Common myeloid progenitor, CD34-positive (primary cell): Measurements from ENCODE around the gene LTBP1.

ENCODE experiments used
- CTCF ChIA-PET: fragments of 350-600 bp; sonication (Branson Sonifier 250); formaldehyde crosslinking; loops from one replicate; lab custom pipeline; 2021; ENCODE audit warnings: antibody characterized with exemption; lab: Charles Lee
- POLR2A ChIA-PET: fragments of 350-600 bp; sonication (Branson Sonifier 250); formaldehyde crosslinking; loops from one replicate; lab custom pipeline; 2021; ENCODE audit warnings: antibody characterized with exemption; lab: Charles Lee
- DNase-seq, 3 donors: peaks; one replicate each; pipeline versions ENCODE4 v3.0.0 to v3.0.0-alpha.2; 2013
- H3K27ac ChIP-seq, 2 experiments: 1 replicate in 1 of 2; 2 replicates in 1 of 2; pipeline ENCODE4 v1.7.0; 2013; ENCODE audit warnings: inconsistent platforms in 2 of 2, low read length in 2 of 2, mild to moderate bottlenecking in 2 of 2, low read depth in 1 of 2, moderate library complexity in 1 of 2; ENCODE audit not compliant: severe bottlenecking in 2 of 2, insufficient read depth in 1 of 2, poor library complexity in 1 of 2
- H3K27me3 ChIP-seq, 5 experiments: replicated peaks in 2 of 5; 1 replicate in 3 of 5; 2 replicates in 2 of 5; pipeline versions ENCODE4 v1.6.1 to v1.7.0; 2013; ENCODE audit warnings: low read length in 4 of 5, mild to moderate bottlenecking in 2 of 5, moderate library complexity in 2 of 5, inconsistent platforms in 1 of 5; ENCODE audit not compliant: insufficient read depth in 5 of 5, control insufficient read depth in 4 of 5
- H3K36me3 ChIP-seq, 4 experiments: 1 replicate in 2 of 4; 2 replicates in 2 of 4; pipeline versions ENCODE4 v1.6.1 to v1.7.0; 2013; ENCODE audit warnings: low read length in 3 of 4, control low read depth in 1 of 4, mild to moderate bottlenecking in 1 of 4; ENCODE audit not compliant: control insufficient read depth in 4 of 4, insufficient read depth in 4 of 4
- H3K4me1 ChIP-seq, 4 experiments: 1 replicate in 3 of 4; 2 replicates in 1 of 4; pipeline versions ENCODE4 v1.6.1 to v1.7.1; 2013; ENCODE audit warnings: low read length in 3 of 4, mild to moderate bottlenecking in 3 of 4, control low read depth in 1 of 4, inconsistent platforms in 1 of 4, moderate library complexity in 1 of 4; ENCODE audit not compliant: control insufficient read depth in 4 of 4, insufficient read depth in 4 of 4; ENCODE audit errors: control extremely low read depth in 1 of 4
- H3K4me3 ChIP-seq, 7 experiments: 1 replicate in 4 of 7; 2 replicates in 3 of 7; pipeline versions ENCODE4 v1.5.1 to v1.7.0; 2013; ENCODE audit warnings: mild to moderate bottlenecking in 7 of 7, low read length in 6 of 7, moderate library complexity in 6 of 7, inconsistent platforms in 2 of 7, low read depth in 2 of 7, control low read depth in 1 of 7; ENCODE audit not compliant: insufficient read depth in 4 of 7, control insufficient read depth in 1 of 7; ENCODE audit errors: extremely low read depth in 1 of 7
- H3K9me3 ChIP-seq, 5 experiments: 1 replicate in 4 of 5; 2 replicates in 1 of 5; pipeline versions ENCODE4 v1.6.1 to v1.7.1; 2013; ENCODE audit warnings: low read length in 4 of 5, mild to moderate bottlenecking in 2 of 5, inconsistent platforms in 1 of 5, low read depth in 1 of 5, moderate library complexity in 1 of 5; ENCODE audit not compliant: control insufficient read depth in 4 of 5, insufficient read depth in 2 of 5; ENCODE audit errors: control extremely low read depth in 1 of 5
- WGBS: methylation state at CpG from one replicate; pipeline ENCODE4 v1.1.5; 2013; ENCODE audit not compliant: insufficient coverage; 5-methylcytosine and 5-hydroxymethylcytosine counted together

LTBP1 gene

DNA sequence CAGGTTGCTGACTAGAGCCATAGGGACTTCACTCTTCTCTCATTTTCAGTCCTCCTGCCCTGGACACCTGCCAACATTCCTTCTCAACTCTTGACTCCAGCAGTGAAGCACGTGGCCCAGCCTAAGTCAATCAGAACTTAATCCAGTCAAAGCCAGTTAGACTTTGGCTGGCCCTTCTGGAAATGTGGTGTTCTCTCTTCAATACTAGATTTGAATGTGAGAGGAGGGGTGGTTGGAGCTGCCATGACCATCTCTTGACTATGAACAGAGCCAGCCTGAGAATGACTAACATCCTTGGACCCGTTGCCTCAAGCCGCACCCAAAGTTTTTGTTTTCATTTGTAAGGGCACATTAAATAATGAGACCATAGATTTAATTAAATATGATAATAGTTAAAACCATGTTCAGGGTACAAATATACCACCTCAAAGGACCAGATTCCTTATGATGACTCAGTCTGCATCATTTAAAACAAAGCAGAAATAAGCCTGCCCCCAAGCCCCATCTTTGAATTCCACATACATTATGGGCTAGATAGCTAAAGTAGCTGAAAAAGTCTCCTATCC, 480.0 kb downstream of the LTBP1 start:
- no peak for DNase-seq
- Histone ChIP-seq H3K27me3 (no peaks in the 10 kb centered on the region), H3K27ac (no peak overlapping the region), H3K36me3 (no peaks in the 10 kb centered on the region), H3K4me1 (peaks cover 0 to 3% (median 0%) of the 10 kb centered on the region in 4 experiments), H3K4me3 (no peak overlapping the region), H3K9me3 (no peaks in the 10 kb centered on the region)
- ChIA-PET CTCF (no interaction called here), POLR2A (no interaction called here)
- no CpG with 5 or more reads among the region's 3 CpGs for WGBS

DNA sequence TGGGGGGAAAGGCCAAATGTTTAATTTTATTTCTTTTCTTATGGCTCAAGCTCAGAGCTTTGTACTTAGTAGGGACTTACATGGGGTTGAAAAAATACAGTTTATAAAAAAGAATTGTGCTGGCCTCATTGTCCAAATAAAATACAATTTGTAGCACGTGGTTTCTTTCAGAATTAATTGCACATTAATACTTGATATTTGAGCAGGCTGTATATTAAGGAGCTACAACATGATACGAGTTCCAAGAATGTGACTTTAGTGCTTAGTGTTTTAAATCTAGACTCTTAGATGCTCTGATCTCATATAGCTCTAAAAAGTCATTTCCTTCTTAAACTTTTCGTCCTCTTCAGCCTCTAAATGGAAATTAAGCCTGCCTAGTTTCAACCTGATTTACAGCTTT, 483.3 kb downstream of the LTBP1 start:
- no peak for DNase-seq
- H3K27ac ChIP-seq, result no peak overlapping the region
- H3K27me3 ChIP-seq, result no peaks in the 10 kb centered on the region
- WGBS, result no CpG with 5 or more reads among the region's 3 CpGs
- no peaks in the 10 kb centered on the region for H3K9me3 ChIP-seq
- ChIA-PET POLR2A (no interaction called here), CTCF (interaction anchor here (1.0 to 2.3 kb wide), 2 partner anchors 10 to 46 kb away, joined by 3 to 6 read pairs; no protein-coding TSS in a partner anchor)
- H3K36me3 ChIP-seq, result no peaks in the 10 kb centered on the region
- H3K4me1 ChIP-seq, result peaks cover 0 to 3% (median 0%) of the 10 kb centered on the region in 4 experiments
- H3K4me3 ChIP-seq, result no peak overlapping the region

DNA sequence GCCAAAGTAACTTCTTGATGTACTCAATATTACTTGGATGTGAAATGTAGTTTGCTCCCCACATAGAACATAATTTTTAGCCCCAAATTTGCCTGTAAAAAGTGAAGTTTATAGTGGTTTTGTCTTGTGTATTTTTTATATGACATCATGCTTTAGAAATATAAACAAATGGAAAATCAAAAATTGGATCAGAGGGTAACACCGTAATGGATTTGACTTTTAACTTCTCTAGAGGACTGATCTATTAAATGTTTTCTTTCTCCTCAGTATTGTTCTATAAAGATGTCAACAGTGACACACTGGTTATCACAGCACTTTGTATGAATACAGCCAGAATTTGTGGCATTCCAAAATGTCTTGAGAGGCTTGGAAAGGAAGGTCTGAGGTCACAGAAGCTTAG, 484.1 kb downstream of the LTBP1 start:
- Histone ChIP-seq H3K27me3 (no peaks in the 10 kb centered on the region), H3K36me3 (no peaks in the 10 kb centered on the region), H3K27ac (no peak overlapping the region), H3K4me3 (no peak overlapping the region), H3K9me3 (no peaks in the 10 kb centered on the region), H3K4me1 (peaks cover 0 to under 1% (median under 1%) of the 10 kb centered on the region in 4 experiments)
- CTCF ChIA-PET, result interaction anchor here (1.1 to 2.3 kb wide), 2 partner anchors 11 to 13 kb away, joined by 3 to 6 read pairs; no protein-coding TSS in a partner anchor
- no peak for DNase-seq
- WGBS, result 100% methylated on average over 1 of the region's 1 CpG
- POLR2A ChIA-PET, result no interaction called here

DNA sequence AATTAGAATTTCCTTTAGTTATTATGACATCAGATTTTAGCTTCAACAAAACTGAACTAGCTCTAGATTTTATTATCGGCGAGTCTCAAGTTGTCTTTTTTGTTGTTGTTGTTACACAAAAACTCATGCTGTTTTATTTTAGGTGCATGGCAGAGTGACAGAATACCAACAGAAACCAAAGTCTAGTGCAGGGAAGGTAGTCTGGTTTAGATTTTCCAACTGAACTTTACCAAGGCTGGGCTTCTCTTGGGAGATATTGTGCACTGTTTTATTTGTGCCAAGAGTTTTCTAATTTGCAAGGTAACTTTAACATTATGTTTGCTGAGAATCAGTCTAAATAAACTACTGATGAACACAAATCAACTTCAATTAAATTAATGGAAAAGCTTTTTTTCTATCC, 486.1 kb downstream of the LTBP1 start:
- DNase-seq, result no peak
- Histone ChIP-seq H3K27ac (no peak overlapping the region), H3K36me3 (no peaks in the 10 kb centered on the region), H3K9me3 (no peaks in the 10 kb centered on the region), H3K27me3 (no peaks in the 10 kb centered on the region), H3K4me1 (peaks cover 0 to 17% (median 9%) of the 10 kb centered on the region in 4 experiments), H3K4me3 (no peak overlapping the region)
- ChIA-PET POLR2A (no interaction called here), CTCF (interaction anchor here (0.9 to 2.2 kb wide), 3 partner anchors 9 to 10 kb away, joined by 4 to 7 read pairs (median 5); no protein-coding TSS in a partner anchor)
- no CpG with 5 or more reads among the region's 2 CpGs for WGBS

DNA sequence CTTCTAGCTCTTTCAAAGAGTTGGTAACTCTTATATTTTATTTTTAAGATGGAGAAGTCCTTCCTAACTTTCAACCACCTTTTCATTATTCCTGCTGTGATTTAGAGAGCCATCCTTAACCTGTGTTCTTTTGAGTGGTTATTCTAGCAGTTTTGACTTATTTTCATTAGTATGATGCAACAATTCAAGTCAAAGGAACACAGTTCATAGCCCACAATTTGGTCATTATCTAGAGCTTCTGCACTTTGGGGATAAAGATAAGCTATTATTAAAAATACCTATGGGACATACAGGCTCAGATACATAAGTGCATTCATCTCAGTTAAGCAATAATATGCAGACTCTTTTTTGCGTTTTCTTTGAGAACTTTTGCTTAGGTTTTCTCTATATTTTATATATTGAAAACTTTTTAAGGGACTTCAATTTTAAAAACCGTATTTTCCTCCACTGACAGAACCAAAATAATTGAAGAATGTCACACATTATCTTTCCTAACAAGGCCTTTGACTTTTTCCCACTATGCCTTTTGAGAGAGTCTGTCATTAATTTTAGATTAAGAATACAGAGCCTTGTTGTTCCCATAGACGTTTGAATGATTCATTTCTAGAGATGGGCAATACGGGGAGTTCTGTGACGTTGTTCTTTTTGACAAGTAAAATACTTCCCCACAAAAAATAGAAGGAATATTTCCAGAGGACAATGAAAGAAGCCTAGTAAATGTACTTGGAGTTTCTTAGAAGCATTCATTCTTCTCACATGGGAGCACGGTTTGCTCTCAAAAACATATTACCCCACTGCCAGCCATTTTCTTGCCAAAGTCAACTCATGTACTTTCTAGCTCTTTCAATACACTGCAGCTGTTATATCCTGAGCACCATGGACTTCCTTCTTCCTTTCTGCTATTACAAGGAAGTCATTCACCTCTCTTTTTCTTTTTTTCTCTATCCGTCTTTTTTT, 486.8 kb downstream of the LTBP1 start:
- CTCF ChIA-PET, result interaction anchor here (0.9 to 2.2 kb wide), 4 partner anchors 8 to 68 kb away, joined by 3 to 7 read pairs (median 4); no protein-coding TSS in a partner anchor
- no peak for DNase-seq

GRCh38 chr2:33435518-33435917, 488.8 kb downstream of the LTBP1 start:
- Histone ChIP-seq H3K9me3 (no peaks in the 10 kb centered on the region), H3K4me3 (no peak overlapping the region), H3K27me3 (no peaks in the 10 kb centered on the region), H3K36me3 (no peaks in the 10 kb centered on the region), H3K27ac (no peak overlapping the region), H3K4me1 (peaks cover 3 to 28% (median 17%) of the 10 kb centered on the region in 4 experiments)
- POLR2A ChIA-PET, result no interaction called here
- no peak for DNase-seq
- CTCF ChIA-PET, result interaction anchor here (1.3 kb wide), 1 partner anchor 9 kb away, joined by 3 read pairs; no protein-coding TSS in a partner anchor
- WGBS, result 100% methylated on average over 3 of the region's 8 CpGs

More for the DNA sequence above, 486.8 kb downstream of the LTBP1 start:
- Histone ChIP-seq H3K27me3 (no peaks in the 10 kb centered on the region), H3K4me3 (no peak overlapping the region), H3K36me3 (no peaks in the 10 kb centered on the region), H3K4me1 (peaks cover 0 to 18% (median 11%) of the 10 kb centered on the region in 4 experiments), H3K9me3 (no peaks in the 10 kb centered on the region), H3K27ac (no peak overlapping the region)
- POLR2A ChIA-PET, result no interaction called here
- 83% methylated on average over 2 of the region's 7 CpGs for WGBS
